T-helper 9 cell (primary cell): Measurements from ENCODE around the gene ITK.
A peak's percentile ranks its signal among the peaks of the same experiment; 100 is the strongest.
"Not testable (repeated sequence)": the region's sequence is repeated elsewhere in the genome, so short reads cannot be mapped to it uniquely, and the experiment has no call there.

ENCODE experiments used
- DNase-seq: peaks from one replicate; pipeline ENCODE4 v3.0.0-alpha.2; 2020

The ITK gene

DNA sequence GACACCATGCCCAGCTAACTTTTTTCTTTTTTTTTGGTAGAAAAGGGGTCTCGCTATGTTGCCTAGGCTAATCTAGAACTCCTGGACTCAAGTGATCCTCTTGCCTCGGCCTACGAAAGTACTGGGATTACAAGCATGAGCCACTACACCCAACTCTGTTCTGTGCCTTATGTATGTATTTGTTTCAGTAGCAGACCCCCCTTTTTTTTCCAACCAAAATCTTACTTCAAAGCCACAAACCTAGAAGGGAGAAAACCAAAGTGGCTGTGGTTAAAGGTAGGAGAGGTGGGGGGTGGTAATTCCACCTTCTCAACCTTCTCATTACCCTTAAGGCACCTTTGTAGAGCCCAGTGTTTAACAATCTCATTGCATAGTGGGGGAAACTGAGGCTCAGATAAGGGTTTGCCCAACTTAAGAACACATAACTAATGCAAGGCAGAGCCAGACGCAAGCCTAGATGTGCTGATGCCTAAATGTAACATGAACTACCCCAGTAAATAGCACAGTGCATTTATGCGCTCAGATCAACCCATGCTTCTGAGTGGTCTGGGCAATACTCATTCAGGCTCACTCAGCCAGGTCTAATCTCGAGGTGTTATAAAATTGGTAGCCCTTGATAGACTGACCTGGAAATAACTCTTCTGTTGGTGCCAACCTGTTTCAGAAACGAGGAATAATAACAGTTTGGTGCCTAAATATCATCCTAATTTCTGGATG lies 33.0 kb downstream of the ITK start:
- no peak for DNase-seq

GRCh38 chr5:157214415-157214814 lies 33.8 kb downstream of the ITK start:
- DNase-seq = no peak

DNA sequence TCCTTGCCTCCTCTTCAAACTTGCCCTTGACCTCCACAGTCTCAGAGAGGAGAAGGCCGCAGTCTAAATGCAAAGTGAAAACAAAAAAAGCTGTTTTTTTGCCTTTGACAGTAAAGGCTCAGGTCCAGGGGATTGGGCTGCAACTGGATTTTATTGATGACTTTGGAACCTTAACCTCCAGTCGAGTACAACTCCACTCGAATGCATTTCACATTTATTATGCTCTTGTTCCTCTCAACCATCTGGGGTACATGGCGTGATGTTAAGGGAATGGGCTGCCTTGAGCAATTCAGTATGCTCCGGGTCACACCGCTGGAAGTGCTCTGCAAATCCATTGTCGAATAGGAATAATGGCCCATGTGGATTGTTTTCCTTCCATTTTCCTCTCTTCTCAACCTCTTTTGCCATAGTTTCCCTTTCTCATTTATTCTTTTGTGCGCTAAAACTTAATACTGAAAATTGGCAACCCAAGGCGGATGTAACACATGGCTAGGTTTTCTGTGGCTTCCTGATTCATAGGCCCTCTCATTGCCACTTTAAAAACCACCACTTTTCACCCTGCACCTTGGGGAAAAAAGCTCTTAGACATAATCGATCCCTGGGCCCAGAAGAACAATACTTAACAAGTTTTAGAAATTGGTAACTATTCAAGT lies 34.3 kb downstream of the ITK start:
- DNase-seq = no peak

DNA sequence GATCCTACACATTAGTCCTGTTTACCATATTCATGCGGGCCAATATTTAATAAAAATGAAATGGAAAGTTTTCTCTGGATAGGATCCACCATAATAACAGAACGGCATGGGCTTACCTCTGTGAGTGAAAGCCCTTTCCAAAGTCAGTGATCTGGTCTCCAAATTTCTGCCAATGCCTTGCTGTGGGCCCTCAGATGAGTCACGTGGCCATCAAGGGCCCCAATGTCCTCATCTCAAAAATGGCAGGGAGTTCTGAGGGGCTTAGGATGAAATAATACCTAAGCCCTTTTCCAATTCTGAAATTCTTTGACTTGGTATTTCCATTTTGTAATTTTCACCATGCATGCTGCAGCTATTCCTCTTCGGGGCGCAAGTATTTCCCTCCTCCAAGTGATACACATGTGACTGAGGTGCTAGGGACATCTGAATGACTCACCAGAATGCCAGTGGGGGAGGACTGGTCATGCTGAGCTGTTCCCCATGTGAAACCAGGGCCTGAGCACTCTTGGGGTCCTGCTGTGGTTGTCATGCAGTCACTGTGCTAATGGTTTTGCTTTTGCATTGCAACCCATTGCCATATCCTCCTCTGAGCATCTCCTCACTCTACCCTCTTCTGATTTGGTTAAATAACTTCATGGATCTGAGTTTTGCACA lies 35.0 kb downstream of the ITK start:
- DNase-seq = no peak

DNA sequence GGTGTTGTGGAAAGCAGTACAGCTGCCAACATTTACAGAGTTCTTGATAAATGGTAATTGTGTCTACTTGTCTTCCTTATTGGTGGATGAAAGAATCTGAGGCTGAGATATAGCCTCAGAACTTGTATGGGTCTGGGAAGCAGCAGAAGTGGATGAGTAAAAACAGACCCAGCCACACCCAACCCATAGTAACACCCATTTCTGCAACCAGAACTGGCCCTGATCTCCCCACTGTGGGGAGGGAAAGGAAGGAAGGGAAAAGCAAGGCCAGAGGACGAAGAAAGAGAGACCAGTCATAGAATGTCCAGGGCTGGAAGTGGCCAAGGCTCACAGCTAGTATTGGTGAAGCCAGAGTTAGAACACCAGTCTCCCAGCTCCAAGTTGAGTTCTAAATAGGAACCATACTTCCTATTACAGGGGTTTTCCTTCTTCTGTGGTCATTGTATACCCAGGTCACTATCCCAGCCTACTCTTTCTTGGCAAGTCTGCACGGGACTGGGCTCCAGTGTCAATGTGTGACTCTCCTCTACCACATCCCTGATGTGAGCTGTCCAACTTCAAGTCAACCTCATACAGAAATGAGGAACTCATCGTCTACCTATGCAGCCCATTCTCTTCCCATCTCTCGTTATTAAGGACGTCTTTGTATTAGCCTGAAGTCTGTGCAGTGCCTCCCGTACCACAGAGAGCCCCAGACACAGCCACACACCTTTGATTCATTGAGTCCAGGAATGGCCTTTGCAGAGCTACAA lies 35.9 kb downstream of the ITK start:
- no peak for DNase-seq

GRCh38 chr5:157217289-157218024 lies 36.8 kb downstream of the ITK start:
- peak; percentile 34 for DNase-seq

DNA sequence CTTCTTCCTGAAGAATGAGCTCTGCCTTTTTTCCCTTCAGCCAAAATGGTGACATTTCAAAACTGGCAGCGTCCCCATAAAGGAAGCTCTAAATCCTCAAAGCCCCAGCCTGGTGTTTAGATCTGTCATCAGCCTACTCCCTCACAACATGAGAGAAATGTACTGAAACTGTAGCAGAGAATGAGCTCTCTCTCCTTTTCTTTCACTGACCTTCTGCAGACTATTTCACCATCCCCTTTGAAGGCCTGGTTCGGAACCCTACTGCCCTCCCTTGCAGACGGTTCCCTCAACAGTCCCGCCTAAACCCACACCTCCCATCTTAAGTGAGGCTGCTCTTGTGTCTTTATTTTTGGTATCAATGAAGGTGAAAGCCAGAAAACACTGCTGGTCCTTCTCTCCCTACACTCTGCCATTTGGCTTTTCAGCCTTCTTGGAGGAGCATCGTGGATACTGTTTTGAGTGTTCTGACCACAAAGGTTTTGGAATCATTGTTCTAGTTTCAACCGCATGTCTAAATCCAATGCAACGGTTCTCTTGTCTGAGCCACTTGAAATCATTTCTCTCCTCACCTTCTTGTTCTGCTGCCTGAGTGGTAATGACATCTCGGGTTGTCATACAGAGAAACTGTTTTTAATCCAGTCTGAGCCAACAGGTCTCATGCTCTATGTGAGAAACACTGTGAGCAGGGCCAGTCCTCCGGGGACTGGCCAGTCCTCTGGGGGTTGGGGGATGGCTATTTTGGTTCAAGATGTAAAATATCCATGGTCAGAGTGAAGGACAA lies 39.0 kb downstream of the ITK start:
- DNase-seq = no peak

- no peak for DNase-seq
Measured at GRCh38 chr5:157221959-157222358, 41.3 kb downstream of the ITK start.

DNA sequence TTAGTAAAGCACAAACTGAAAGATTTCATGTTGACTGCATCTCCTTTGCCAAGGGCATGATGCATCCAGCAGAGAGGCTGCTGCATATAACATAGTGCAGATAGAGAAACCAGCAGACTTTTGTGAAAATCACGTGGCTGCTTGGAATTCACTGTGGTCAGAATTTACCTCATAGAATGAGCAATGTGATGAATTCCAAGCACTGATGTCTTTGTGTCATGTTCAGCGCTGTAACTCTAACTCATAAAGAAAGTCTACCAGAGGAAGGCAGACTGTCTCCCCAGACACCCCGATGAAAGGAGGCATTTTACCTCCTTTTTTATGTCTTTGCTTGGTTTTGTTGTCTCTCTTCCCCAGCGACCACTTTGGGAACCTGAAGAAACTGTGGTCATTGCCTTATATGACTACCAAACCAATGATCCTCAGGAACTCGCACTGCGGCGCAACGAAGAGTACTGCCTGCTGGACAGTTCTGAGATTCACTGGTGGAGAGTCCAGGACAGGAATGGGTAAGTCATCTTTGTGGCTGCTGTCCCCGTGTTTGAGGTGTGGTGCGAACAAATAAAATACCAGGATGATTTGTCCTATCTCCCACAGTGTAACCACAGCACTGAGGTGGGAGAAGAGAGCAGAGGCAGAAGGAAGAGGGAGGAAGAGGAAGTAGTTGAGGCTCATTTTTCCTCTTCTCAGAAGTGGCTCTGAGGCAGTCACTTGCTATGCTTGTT lies 42.0 kb downstream of the ITK start:
- peak; percentile 29 for DNase-seq

DNA sequence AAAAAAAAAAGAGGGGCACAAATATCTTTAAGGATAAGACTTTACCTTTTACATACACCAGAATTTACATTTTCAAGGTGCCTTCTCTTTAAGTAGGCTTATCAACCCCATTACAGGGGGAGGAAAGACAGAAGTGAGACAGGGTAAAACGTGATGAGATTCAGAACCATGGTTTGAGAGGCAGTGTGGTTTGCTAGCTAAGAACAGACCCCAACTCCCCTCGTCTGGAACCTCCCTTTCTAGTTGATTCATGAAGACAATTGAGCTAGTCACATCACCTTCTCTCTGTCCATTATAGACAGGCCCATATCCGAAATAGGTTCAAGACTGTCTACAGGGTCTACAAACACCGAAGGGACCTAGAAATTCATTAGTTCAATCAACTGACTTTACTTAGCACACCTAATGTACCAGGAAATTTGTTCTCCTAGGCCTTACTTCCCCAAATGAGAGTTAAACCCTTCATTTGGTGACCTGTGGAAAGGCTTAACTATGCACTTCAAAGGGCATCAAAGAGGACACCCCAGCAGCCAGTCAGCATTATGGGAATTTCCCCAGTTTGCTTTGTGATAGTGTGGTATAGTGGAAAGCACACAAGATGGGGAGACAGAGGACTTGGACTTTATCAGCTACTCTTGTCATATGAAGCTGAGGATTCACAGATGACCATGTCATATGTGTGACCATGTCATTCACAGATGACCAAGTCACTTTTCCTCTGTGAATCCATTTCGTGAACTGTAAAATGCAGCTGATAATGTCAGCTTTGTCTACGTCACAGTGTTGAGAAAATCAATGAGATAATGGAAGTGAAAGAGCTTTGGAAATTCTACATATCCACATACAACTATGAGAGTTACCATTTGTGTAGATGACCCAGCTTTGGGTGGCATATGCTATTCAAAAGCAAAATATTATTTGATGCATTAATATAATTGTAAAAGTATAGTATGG lies 45.1 kb downstream of the ITK start:
- no peak for DNase-seq

- DNase-seq = no peak
Measured at GRCh38 chr5:157230610-157231009, 50.0 kb downstream of the ITK start.

DNA sequence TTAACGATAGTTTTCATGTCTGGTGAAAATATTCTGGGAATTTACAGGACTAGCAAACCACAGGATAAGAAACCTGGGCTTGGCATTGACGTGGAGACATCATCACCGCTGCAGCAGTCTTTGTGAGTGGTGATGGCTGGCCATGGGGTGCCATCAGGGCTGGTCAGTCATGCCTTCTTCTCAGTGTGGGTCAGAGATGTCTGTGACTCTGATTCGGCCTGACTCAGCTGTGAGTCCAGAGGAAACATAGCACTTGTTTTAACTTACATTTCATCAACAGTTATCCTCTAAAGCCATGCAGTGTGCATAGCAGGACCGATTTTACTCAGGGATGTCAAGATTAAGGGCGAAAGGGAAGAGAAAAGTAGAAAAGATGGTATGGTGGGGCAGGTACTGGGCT lies 52.1 kb downstream of the ITK start:
- no peak for DNase-seq

GRCh38 chr5:157233515-157233914 lies 52.9 kb downstream of the ITK start:
- DNase-seq = no peak

DNA sequence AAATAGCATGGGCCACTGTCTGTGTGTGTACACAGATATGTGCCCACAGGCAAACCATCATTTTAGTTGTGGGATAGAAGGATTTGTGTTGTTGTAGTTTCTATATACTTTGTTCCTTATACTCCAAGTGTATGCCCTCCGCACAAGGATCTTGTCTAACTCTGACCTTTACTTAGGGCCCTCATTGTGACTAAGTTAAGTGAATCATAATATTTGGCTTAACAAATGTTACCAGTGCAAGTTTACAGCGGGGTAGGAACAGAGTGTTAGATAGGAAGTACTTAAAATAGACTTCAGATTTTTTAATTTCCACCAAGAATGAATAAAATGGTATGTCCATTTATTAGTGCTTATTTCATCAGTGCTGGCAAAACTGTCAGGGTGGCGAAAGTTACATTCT lies 55.8 kb downstream of the ITK start:
- DNase-seq = no peak

DNA sequence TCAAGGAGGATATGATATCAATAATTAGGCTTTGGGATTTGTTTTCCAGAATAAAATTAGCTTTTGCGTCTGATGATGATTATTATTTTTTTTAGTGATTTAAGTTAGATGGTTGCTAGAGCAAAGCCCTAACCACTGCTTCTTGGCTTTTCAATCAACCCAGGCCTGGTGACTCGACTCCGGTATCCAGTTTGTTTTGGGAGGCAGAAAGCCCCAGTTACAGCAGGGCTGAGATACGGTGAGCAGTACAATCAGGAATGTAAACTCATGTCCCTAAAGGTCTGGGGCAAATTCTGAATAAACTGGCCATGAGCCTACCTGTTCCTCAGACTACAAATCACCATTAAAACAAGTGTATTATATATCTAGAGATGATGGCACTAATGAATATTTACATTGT lies 60.8 kb downstream of the ITK start:
- DNase-seq = no peak

- not testable (repeated sequence) for DNase-seq
Measured at GRCh38 chr5:157244704-157245103, 64.1 kb downstream of the ITK start.

- no peak for DNase-seq
Measured at GRCh38 chr5:157245476-157245875, 64.8 kb downstream of the ITK start.

DNA sequence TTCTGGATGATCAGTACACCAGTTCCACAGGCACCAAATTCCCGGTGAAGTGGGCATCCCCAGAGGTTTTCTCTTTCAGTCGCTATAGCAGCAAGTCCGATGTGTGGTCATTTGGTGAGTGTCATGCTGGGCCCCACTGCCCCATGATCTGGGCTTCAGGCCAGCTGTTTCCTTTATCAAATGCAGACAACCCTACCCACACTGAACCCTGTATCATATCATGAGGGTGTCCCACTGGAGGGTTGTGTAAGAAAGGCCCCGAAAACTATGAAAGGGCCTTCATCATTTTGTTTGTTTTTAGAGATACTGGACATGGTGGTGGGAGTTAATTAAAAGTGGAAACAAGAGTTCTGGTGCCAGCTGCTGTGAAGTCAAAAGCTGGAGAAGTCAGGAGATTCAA lies 65.2 kb downstream of the ITK start:
- DNase-seq = no peak

DNA sequence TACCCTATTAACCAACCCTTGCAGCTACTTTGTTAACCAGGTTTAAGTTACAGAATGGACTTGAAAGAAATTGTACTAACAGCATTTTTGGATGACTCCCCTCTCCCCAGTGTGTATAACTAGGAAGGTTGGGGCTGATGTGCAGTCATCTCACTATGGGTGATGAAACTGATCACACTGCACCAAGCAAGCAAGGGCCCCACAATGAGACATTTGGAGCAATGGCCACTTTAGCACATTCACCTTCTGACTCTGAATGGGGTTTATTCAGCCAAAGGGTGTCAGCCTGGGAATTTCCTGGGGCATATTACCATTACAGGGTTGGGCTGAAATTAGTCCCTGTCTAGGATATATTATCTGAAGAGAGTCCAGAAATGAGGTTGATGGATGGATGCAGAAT lies 66.6 kb downstream of the ITK start:
- DNase-seq = no peak
